ENCODE data around the gene RABGAP1L. TPM values are rescaled to one million over a fixed set of nuclear protein-coding genes. Genes with fewer than 3 reads are reported as not detected.

Gene RABGAP1L
- total RNA-seq, 1 donor from 2014 or later: 44.1 TPM

DNA sequence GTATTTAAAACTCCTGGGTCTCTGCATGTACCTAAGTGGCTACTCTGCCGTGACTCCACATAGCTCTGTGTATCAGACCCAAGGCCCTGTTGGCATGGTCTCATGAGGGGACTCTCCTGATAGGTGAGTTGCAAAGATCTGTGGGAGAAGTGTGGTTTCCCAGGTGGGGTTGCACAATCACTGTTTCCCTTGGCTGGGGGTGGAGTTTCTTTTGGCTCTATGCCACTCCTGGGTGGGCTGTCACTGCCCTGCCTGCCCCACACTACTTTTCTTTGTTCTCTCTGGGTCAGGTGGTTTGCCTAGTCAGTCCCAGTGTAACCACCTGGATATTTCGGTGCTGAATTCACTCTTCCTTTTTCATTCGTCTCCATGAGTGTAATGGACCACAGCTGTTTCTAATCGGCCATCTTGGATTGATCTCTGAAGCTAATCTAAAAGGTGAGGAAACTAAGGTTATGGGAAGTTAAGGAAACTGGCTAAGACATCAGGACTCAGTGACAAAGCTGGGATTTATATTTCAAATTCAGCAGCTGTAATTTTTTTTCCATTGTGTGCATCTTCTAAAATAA is 743.3 kb downstream of the RABGAP1L start:
- Mint-ChIP-seq H3K27me3 (ENCODE audit: unreplicated experiment) (peaks cover 5% of the 10 kb centered on the region), H3K4me3 (ENCODE audit: unreplicated experiment) (no peak overlapping the region), H3K36me3 (ENCODE audit: unreplicated experiment) (peaks cover 12% of the 10 kb centered on the region), H3K4me1 (ENCODE audit: low read depth, unreplicated experiment) (peaks cover 3% of the 10 kb centered on the region), H3K9me3 (ENCODE audit: unreplicated experiment) (peaks cover 7% of the 10 kb centered on the region), H3K27ac (ENCODE audit: unreplicated experiment) (no peak overlapping the region)
- TF ChIP-seq, protein P1, sequence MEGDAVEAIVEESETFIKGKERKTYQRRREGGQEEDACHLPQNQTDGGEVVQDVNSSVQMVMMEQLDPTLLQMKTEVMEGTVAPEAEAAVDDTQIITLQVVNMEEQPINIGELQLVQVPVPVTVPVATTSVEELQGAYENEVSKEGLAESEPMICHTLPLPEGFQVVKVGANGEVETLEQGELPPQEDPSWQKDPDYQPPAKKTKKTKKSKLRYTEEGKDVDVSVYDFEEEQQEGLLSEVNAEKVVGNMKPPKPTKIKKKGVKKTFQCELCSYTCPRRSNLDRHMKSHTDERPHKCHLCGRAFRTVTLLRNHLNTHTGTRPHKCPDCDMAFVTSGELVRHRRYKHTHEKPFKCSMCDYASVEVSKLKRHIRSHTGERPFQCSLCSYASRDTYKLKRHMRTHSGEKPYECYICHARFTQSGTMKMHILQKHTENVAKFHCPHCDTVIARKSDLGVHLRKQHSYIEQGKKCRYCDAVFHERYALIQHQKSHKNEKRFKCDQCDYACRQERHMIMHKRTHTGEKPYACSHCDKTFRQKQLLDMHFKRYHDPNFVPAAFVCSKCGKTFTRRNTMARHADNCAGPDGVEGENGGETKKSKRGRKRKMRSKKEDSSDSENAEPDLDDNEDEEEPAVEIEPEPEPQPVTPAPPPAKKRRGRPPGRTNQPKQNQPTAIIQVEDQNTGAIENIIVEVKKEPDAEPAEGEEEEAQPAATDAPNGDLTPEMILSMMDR (IDR thresholded peaks at IDR 0.05; ENCODE audit: partially characterized antibody, unreplicated experiment): no peak
- no peak for DNase-seq

DNA sequence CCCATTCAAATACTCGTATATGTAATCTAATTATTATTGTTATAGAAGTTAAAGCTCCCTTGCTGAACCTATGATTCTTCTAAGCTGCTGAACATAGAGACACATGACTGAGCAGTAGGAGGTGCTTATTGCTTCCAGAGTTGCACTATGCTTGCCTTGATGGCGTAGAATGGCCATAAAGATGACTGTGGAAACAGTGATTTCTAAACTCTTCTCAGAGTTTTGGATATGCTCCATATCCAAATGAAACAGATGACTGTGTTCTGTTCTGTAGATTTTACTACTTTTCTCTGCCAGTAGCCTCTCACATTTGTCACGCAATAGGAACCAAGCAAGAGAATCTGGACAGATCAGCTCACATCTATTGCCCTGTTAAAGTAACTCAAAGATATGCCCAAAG is 752.3 kb downstream of the RABGAP1L start:
- Mint-ChIP-seq H3K9me3 (ENCODE audit: unreplicated experiment) (no peaks in the 10 kb centered on the region), H3K27ac (ENCODE audit: unreplicated experiment) (no peak overlapping the region), H3K36me3 (ENCODE audit: unreplicated experiment) (no peaks in the 10 kb centered on the region), H3K27me3 (ENCODE audit: unreplicated experiment) (peaks cover 2% of the 10 kb centered on the region), H3K4me3 (ENCODE audit: unreplicated experiment) (no peak overlapping the region), H3K4me1 (ENCODE audit: low read depth, unreplicated experiment) (no peaks in the 10 kb centered on the region)
- DNase-seq: no peak
- TF ChIP-seq, protein P1 (IDR thresholded peaks at IDR 0.05; ENCODE audit: partially characterized antibody, unreplicated experiment): no peak

DNA sequence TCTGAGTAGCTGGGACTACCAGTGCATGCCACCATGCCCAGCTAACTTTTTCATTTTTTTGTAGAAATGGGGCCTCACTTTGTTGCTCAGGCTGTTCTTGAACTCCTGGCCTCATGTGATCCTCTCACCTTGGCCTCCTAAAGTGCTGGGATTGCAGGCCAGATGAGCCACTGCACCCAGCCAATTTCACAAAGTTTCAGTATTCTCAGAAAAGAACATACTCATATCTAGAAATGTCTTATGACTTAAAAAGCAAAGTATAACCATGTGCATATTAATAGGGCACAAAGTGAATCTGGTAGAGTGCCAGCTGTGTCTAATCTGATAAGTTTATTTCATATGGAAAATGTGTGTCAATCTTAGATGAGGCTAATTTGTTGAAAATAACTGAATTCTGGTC is 752.9 kb downstream of the RABGAP1L start:
- H3K4me1 Mint-ChIP-seq (ENCODE audit: low read depth, unreplicated experiment): no peaks in the 10 kb centered on the region
- H3K27me3 Mint-ChIP-seq (ENCODE audit: unreplicated experiment): no peaks in the 10 kb centered on the region
- H3K27ac Mint-ChIP-seq (ENCODE audit: unreplicated experiment): no peak overlapping the region
- H3K36me3 Mint-ChIP-seq (ENCODE audit: unreplicated experiment): no peaks in the 10 kb centered on the region
- DNase-seq: no peak
- no peaks in the 10 kb centered on the region for H3K9me3 Mint-ChIP-seq (ENCODE audit: unreplicated experiment)
- TF ChIP-seq, protein P1 (IDR thresholded peaks at IDR 0.05; ENCODE audit: partially characterized antibody, unreplicated experiment): no peak
- no peak overlapping the region for H3K4me3 Mint-ChIP-seq (ENCODE audit: unreplicated experiment)

DNA sequence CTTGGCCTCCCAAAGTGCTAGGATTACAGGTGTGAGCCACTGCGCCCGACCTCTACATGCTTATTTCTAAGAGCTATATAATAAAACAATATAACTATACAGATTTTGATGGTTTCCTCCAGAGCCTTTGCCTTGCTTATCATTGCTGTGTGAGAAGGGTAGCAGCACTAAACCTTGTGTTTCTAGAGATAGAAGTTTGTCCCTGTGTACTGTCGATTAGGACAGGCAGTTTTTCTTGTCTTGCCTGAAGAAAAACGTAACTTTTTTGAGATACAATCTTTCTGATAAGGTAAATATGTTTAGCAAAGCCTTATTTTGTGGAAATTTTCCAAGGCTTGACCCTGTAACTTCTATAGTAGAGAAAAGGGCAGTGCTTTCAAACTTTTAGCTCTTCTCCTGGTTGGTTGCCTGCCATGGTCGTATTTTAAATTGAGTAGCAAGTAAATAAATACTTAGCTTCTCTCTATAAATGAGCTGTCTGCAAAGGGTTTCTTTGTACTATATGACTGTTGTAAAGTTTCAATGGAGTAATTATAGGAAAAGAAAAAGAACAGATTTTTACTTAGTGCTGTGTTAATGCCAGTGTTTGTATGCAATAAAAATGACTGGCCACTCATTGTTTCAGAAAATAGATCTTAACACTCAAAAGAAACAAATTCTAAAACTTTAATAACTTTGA is 754.0 kb downstream of the RABGAP1L start:
- H3K27me3 Mint-ChIP-seq (ENCODE audit: unreplicated experiment): no peaks in the 10 kb centered on the region
- DNase-seq: no peak
- H3K4me1 Mint-ChIP-seq (ENCODE audit: low read depth, unreplicated experiment): no peaks in the 10 kb centered on the region
- H3K36me3 Mint-ChIP-seq (ENCODE audit: unreplicated experiment): no peaks in the 10 kb centered on the region
- TF ChIP-seq, protein P1 (IDR thresholded peaks at IDR 0.05; ENCODE audit: partially characterized antibody, unreplicated experiment): no peak
- no peak overlapping the region for H3K27ac Mint-ChIP-seq (ENCODE audit: unreplicated experiment)
- no peaks in the 10 kb centered on the region for H3K9me3 Mint-ChIP-seq (ENCODE audit: unreplicated experiment)
- H3K4me3 Mint-ChIP-seq (ENCODE audit: unreplicated experiment): no peak overlapping the region

DNA sequence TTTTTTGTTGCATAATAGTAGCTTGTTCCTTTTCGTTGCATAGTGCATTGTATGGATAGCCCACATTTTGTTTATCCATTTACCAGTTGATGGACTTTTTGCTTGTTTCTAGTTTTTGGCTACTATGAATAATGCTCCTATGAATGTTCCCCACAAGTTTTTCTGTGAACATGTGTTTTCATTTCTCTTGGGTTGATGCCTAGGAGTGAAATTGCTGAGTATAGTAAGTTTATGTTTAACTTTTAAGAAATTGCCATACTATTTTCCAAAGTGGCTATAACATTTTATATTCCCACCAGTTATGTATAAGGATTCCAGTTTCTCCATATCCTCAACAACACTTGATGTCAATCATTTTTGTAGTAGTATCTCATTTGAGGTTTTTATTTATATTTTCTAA is 755.7 kb downstream of the RABGAP1L start:
- Mint-ChIP-seq H3K27me3 (ENCODE audit: unreplicated experiment) (peaks cover under 1% of the 10 kb centered on the region), H3K9me3 (ENCODE audit: unreplicated experiment) (peaks cover 1% of the 10 kb centered on the region), H3K4me1 (ENCODE audit: low read depth, unreplicated experiment) (no peaks in the 10 kb centered on the region), H3K4me3 (ENCODE audit: unreplicated experiment) (no peak overlapping the region), H3K27ac (ENCODE audit: unreplicated experiment) (no peak overlapping the region), H3K36me3 (ENCODE audit: unreplicated experiment) (peaks cover 2% of the 10 kb centered on the region)
- TF ChIP-seq, protein P1 (IDR thresholded peaks at IDR 0.05; ENCODE audit: partially characterized antibody, unreplicated experiment): no peak
- DNase-seq: no peak

Measured in glutamatergic neuron (in vitro differentiated cells).